MCF 10A (cell line): ENCODE data around the gene ZNF282. TPM values are rescaled to one million over a fixed set of nuclear protein-coding genes. Genes with fewer than 3 reads are reported as not detected.
"Not testable (repeated sequence)": the region's sequence is repeated elsewhere in the genome, so short reads cannot be mapped to it uniquely, and the experiment has no call there.

Experiments used
- BruUV-seq: library from RNA; stranded (reverse); fragments of 400-500 nt; replicated peaks from 2 replicates; lab custom pipeline; 2021; lab: Mats Ljungman, UMichigan
- CTCF ChIA-PET: fragments of 300-600 bp; sonication (Branson Sonifier 250); formaldehyde crosslinking; extraction: SDS; loops from one replicate; lab custom pipeline; 2021; ENCODE audit warnings: antibody characterized with exemption, inconsistent platforms; lab: Yijun Ruan, JAX
- POLR2A ChIA-PET: fragments of 300-600, 350-650 bp; sonication (Branson Sonifier 250); formaldehyde crosslinking; extraction: SDS; loops from one replicate; lab custom pipeline; 2020; ENCODE audit warnings: antibody characterized with exemption, inconsistent platforms; lab: Yijun Ruan, JAX
- DNase-seq: peaks from one replicate; pipeline ENCODE4 v3.0.0-alpha.2; 2018; ENCODE audit not compliant: unreplicated experiment
- H3K27ac Mint-ChIP-seq: one replicate; pipeline ENCODE4 v1.8.0; 2022; ENCODE audit warnings: mild to moderate bottlenecking, low read depth, mixed read lengths; ENCODE audit not compliant: unreplicated experiment
- H3K27me3 Mint-ChIP-seq: one replicate; pipeline ENCODE4 v1.8.0; 2022; ENCODE audit warnings: mixed read lengths; ENCODE audit not compliant: insufficient read depth, unreplicated experiment
- H3K36me3 Mint-ChIP-seq: one replicate; pipeline ENCODE4 v1.8.0; 2022; ENCODE audit warnings: mild to moderate bottlenecking, moderate library complexity, mixed read lengths; ENCODE audit not compliant: insufficient read depth, unreplicated experiment
- H3K4me1 Mint-ChIP-seq: one replicate; pipeline ENCODE4 v1.8.0; 2022; ENCODE audit warnings: mixed read lengths; ENCODE audit not compliant: insufficient read depth, unreplicated experiment
- H3K4me3 Mint-ChIP-seq: one replicate; pipeline ENCODE4 v1.8.0; 2022; ENCODE audit warnings: mild to moderate bottlenecking, moderate library complexity, mixed read lengths; ENCODE audit not compliant: unreplicated experiment
- H3K9me3 Mint-ChIP-seq: one replicate; pipeline ENCODE4 v1.8.0; 2022; ENCODE audit warnings: mixed read lengths; ENCODE audit not compliant: unreplicated experiment
- CTCF ChIP-seq: fragments of 200-600 bp; IDR thresholded peaks from one replicate; pipeline ENCODE4 v1.8.0; 2022; ENCODE audit warnings: antibody characterized with exemption, mild to moderate bottlenecking; ENCODE audit not compliant: unreplicated experiment
- intact Hi-C: fragments of 100-400 bp; cut with micrococcal nuclease; formaldehyde crosslinking; loops from 2 replicates; pipeline ENCODE4 v1.14.1; 2022
- total RNA-seq: library from RNA; stranded (reverse); gene quantifications from 2 replicates; pipeline ENCODE4 v1.2.3, GENCODE V29; 2022

ZNF282 gene
- total RNA-seq, 1 experiment from 2014 or later, result 43.9 TPM

DNA sequence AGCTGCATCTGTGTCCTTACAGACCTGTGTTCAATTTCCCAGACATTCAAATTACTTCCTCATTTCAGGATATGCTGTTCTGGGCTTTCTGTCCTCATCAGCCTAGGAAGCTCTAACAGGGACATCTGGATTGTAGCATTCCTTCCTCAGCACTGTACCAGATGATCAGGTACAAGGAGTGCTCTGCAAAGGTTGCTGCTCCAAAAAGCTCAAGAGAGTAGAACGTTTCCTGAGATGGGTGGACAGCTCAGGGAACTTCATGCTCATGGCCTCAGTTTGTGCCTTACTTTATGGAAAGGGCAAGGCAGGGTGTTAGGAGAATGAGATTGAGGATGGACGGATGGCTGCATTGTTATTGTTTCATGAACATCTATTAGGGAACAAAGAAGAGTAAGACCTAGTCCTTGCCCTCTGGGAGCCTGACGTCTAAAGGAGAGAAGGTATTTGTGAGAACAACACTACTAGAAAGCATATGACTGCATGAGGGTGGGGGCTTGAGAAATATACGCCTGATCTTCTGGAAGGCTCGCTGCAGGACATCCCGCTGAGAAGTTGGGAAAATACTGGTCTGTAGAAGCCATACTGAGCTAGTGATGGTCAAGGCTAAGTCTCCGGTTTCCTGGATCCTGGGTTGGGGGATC lies 33.6 kb downstream of the ZNF282 start:
- Mint-ChIP-seq H3K27ac (no peak overlapping the region), H3K27me3 (no peaks in the 10 kb centered on the region), H3K4me1 (peaks cover 14% of the 10 kb centered on the region), H3K4me3 (no peak overlapping the region), H3K36me3 (peaks cover 18% of the 10 kb centered on the region), H3K9me3 (no peaks in the 10 kb centered on the region)
- peak; percentile 14 for DNase-seq
- BruUV-seq, result no TSS peak
- intact Hi-C loops, result no loop called here
- ChIA-PET CTCF (interaction anchor here (0.6 to 1.5 kb wide), 4 partner anchors 11 to 1860 kb away, joined by 3 to 4 read pairs (median 4); no protein-coding TSS in a partner anchor), POLR2A (interaction anchor here (0.7 to 2.3 kb wide), 5 partner anchors 10 to 236 kb away, joined by 3 to 13 read pairs (median 4); partner anchors contain the start of genes ZNF282 and ZNF398)
- TF ChIP-seq CTCF, result no peak

DNA sequence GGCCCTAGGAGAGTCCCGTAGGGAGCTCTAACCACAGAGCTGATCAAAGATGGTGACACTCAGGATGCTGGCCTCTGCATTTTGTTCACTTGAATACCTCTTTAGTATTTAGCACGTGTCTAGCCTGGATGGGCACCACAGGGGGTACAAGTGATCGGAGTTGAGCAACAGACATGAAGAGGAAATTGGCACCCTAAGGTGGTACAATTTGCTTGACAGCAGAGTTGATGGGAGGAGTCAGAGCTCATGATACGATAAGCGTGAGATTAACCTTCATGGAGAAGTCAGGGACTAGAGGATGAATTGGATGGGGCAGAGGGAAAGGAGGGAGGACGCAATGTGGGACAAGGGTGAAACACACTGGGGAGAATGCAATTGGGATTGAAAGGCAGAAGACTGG lies 34.2 kb downstream of the ZNF282 start:
- BruUV-seq, result no TSS peak
- no peak for DNase-seq
- no peak for TF ChIP-seq CTCF
- Mint-ChIP-seq H3K9me3 (no peaks in the 10 kb centered on the region), H3K4me1 (peaks cover 17% of the 10 kb centered on the region), H3K27me3 (no peaks in the 10 kb centered on the region), H3K4me3 (no peak overlapping the region), H3K36me3 (peaks cover 18% of the 10 kb centered on the region), H3K27ac (no peak overlapping the region)
- ChIA-PET POLR2A (interaction anchor here (0.7 to 2.3 kb wide), 5 partner anchors 11 to 236 kb away, joined by 3 to 13 read pairs (median 4); partner anchors contain the start of genes ZNF282 and ZNF398), CTCF (interaction anchor here (0.7 to 1.5 kb wide), 4 partner anchors 11 to 32 kb away, joined by 3 to 5 read pairs (median 4); no protein-coding TSS in a partner anchor)
- intact Hi-C loops, result no loop called here

DNA sequence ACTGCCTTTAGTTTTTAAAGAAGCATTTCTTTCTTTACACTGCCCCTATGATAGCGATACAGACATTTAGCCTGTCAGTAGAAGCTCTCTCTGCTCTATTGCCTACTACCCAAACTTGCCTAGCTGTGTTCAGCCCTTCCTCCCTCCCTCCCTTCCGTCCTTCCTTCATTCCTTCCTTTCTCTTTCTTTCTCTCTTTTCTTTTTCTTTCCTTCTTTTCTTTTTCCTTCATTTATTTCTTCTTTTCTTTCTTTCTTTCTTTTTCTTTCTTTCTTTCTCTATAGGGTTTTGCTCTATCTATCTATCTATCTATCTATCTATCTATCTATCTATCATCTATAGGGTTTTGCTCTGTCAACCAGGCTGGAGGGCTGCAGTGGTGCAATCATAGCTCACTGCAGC lies 37.0 kb downstream of the ZNF282 start:
- BruUV-seq, result no TSS peak
- Mint-ChIP-seq H3K4me1 (peaks cover 17% of the 10 kb centered on the region), H3K27ac (no peak overlapping the region), H3K36me3 (peaks cover 7% of the 10 kb centered on the region), H3K27me3 (no peaks in the 10 kb centered on the region), H3K9me3 (no peaks in the 10 kb centered on the region), H3K4me3 (no peak overlapping the region)
- TF ChIP-seq CTCF, result no peak
- DNase-seq, result no peak
- ChIA-PET CTCF (interaction anchor here (0.5 to 1.2 kb wide), 4 partner anchors 9 to 229 kb away, joined by 3 read pairs; partner anchors contain the start of gene ZNF777), POLR2A (interaction anchor here (0.7 to 3.2 kb wide), 4 partner anchors 13 to 398 kb away, joined by 3 to 25 read pairs (median 4); partner anchors contain the start of gene ZNF282)
- intact Hi-C loops, result loop anchor here (5.0 kb wide), 1 partner anchor 85 kb away; the partner anchor contains the start of gene ZNF398

- not testable (repeated sequence) for H3K9me3 Mint-ChIP-seq, H3K36me3 Mint-ChIP-seq, H3K27me3 Mint-ChIP-seq, H3K4me3 Mint-ChIP-seq, BruUV-seq
- ChIA-PET POLR2A (interaction anchor here (0.7 to 3.2 kb wide), 9 partner anchors 12 to 223 kb away, joined by 3 to 25 read pairs (median 3); partner anchors contain the start of genes ZNF282, ZNF398, ZNF425 and ZNF783), CTCF (interaction anchor here (0.6 to 1.2 kb wide), 5 partner anchors 37 to 1883 kb away, joined by 3 to 4 read pairs (median 3); no protein-coding TSS in a partner anchor)
- Mint-ChIP-seq H3K27ac (peak overlapping the region; percentile 90), H3K4me1 (peaks cover 23% of the 10 kb centered on the region)
- peak; percentile 83 for DNase-seq
- intact Hi-C loops, result loop anchor here (5.0 kb wide), 1 partner anchor 86 kb away; the partner anchor contains the start of gene ZNF398
Measured at GRCh38 chr7:149233655-149234204, 38.4 kb downstream of the ZNF282 start.
